ENCODE data around the gene FKBP2. TPM values are rescaled to one million over a fixed set of nuclear protein-coding genes. Genes with fewer than 3 reads are reported as not detected.

Gene FKBP2
- total and polyA plus RNA-seq, 2 of the 13 experiments (the other 11 are each of a cell fraction or from before 2014, with no cell fraction given): 30.1 to 53.3 TPM

DNA sequence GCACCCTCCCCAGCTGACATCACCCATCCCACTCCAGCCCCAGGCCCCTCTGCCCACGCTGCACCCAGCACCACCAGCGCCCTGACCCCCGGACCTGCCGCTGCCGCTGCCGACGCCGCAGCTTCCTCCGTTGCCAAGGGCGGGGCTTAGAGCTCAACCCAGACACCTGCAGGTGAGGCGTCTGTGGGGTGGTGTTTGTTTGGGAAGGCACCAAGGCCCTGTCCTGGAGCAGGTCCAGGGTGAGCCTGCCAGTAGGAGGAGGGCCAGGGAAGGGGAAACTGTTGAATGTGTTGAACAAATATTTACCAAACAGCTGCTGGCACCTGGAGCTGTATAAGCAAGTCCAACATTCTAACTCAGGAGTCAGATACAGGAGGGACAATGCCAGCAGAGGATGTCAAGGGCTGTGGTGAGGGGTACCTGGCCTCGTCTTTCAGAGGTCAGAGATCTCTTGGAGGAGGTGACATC lies 3.4 kb upstream of the FKBP2 start (continued):
- TF ChIP-seq ZNF781 (CRISPR knock-in tag; IDR thresholded peaks at IDR 0.05; ENCODE audit: borderline replicate concordance, not compliant biosample characterization) (no peak), ZNF749 (CRISPR knock-in tag; IDR thresholded peaks at IDR 0.05; ENCODE audit: borderline replicate concordance) (no peak), ZBTB8A (CRISPR knock-in tag; IDR thresholded peaks at IDR 0.05; ENCODE audit: borderline replicate concordance, low read depth) (no peak), HES4 (CRISPR knock-in tag; IDR thresholded peaks at IDR 0.05; ENCODE audit: borderline replicate concordance) (no peak), SMC3 (IDR thresholded peaks at IDR 0.05; ENCODE audit: low read length) (no peak), ATRX (CRISPR knock-in tag; IDR thresholded peaks at IDR 0.05; ENCODE audit: borderline replicate concordance) (no peak), ZBTB7A (CRISPR knock-in tag; IDR thresholded peaks at IDR 0.05) (peak; percentile 38; the same call in 1 of the 2 replicates), NR3C1 (CRISPR knock-in tag; IDR thresholded peaks at IDR 0.05) (no peak), MLLT10 (CRISPR knock-in tag; IDR thresholded peaks at IDR 0.05) (no peak), NFYC (CRISPR knock-in tag; IDR thresholded peaks at IDR 0.05) (peak; percentile 27; the same call in 1 of the 2 replicates)
- TF ChIP-seq, protein P1, sequence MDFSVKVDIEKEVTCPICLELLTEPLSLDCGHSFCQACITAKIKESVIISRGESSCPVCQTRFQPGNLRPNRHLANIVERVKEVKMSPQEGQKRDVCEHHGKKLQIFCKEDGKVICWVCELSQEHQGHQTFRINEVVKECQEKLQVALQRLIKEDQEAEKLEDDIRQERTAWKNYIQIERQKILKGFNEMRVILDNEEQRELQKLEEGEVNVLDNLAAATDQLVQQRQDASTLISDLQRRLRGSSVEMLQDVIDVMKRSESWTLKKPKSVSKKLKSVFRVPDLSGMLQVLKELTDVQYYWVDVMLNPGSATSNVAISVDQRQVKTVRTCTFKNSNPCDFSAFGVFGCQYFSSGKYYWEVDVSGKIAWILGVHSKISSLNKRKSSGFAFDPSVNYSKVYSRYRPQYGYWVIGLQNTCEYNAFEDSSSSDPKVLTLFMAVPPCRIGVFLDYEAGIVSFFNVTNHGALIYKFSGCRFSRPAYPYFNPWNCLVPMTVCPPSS (IDR thresholded peaks at IDR 0.05): no peak
- TF ChIP-seq, protein P2, sequence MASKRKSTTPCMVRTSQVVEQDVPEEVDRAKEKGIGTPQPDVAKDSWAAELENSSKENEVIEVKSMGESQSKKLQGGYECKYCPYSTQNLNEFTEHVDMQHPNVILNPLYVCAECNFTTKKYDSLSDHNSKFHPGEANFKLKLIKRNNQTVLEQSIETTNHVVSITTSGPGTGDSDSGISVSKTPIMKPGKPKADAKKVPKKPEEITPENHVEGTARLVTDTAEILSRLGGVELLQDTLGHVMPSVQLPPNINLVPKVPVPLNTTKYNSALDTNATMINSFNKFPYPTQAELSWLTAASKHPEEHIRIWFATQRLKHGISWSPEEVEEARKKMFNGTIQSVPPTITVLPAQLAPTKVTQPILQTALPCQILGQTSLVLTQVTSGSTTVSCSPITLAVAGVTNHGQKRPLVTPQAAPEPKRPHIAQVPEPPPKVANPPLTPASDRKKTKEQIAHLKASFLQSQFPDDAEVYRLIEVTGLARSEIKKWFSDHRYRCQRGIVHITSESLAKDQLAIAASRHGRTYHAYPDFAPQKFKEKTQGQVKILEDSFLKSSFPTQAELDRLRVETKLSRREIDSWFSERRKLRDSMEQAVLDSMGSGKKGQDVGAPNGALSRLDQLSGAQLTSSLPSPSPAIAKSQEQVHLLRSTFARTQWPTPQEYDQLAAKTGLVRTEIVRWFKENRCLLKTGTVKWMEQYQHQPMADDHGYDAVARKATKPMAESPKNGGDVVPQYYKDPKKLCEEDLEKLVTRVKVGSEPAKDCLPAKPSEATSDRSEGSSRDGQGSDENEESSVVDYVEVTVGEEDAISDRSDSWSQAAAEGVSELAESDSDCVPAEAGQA (IDR thresholded peaks at IDR 0.05; ENCODE audit: low read depth): no peak
- TF ChIP-seq, protein P2 (CRISPR knock-in tag; IDR thresholded peaks at IDR 0.05; ENCODE audit: borderline replicate concordance): no peak
- TF ChIP-seq, protein P3, sequence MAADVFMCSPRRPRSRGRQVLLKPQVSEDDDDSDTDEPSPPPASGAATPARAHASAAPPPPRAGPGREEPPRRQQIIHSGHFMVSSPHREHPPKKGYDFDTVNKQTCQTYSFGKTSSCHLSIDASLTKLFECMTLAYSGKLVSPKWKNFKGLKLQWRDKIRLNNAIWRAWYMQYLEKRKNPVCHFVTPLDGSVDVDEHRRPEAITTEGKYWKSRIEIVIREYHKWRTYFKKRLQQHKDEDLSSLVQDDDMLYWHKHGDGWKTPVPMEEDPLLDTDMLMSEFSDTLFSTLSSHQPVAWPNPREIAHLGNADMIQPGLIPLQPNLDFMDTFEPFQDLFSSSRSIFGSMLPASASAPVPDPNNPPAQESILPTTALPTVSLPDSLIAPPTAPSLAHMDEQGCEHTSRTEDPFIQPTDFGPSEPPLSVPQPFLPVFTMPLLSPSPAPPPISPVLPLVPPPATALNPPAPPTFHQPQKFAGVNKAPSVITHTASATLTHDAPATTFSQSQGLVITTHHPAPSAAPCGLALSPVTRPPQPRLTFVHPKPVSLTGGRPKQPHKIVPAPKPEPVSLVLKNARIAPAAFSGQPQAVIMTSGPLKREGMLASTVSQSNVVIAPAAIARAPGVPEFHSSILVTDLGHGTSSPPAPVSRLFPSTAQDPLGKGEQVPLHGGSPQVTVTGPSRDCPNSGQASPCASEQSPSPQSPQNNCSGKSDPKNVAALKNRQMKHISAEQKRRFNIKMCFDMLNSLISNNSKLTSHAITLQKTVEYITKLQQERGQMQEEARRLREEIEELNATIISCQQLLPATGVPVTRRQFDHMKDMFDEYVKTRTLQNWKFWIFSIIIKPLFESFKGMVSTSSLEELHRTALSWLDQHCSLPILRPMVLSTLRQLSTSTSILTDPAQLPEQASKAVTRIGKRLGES (CRISPR knock-in tag; IDR thresholded peaks at IDR 0.05; ENCODE audit: borderline replicate concordance): no peak
- TF ChIP-seq, protein P4, sequence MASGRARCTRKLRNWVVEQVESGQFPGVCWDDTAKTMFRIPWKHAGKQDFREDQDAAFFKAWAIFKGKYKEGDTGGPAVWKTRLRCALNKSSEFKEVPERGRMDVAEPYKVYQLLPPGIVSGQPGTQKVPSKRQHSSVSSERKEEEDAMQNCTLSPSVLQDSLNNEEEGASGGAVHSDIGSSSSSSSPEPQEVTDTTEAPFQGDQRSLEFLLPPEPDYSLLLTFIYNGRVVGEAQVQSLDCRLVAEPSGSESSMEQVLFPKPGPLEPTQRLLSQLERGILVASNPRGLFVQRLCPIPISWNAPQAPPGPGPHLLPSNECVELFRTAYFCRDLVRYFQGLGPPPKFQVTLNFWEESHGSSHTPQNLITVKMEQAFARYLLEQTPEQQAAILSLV (CRISPR knock-in tag; IDR thresholded peaks at IDR 0.05; ENCODE audit: borderline replicate concordance): no peak
- TF ChIP-seq, protein P5, sequence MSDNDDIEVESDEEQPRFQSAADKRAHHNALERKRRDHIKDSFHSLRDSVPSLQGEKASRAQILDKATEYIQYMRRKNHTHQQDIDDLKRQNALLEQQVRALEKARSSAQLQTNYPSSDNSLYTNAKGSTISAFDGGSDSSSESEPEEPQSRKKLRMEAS (IDR thresholded peaks at IDR 0.05): peak; percentile 65

Measured in HepG2 (cell line).